HepG2 (cell line): ENCODE measurements around the gene PLD1. TPM values are rescaled to one million over a fixed set of nuclear protein-coding genes. Genes with fewer than 3 reads are reported as not detected.
A peak's percentile ranks its signal among the peaks of the same experiment; 100 is the strongest.

Source experiments
- CEBPB ChIP-seq: IDR thresholded peaks from 2 replicates; pipeline ENCODE4 v1.6.1; 2011; ENCODE audit warnings: low read depth, low read length, improper control_type of control experiment, borderline replicate concordance
- E2F5 ChIP-seq: sonication (generic); formaldehyde crosslinking; conservative IDR thresholded peaks from 2 replicates; pipeline ENCODE4 v1.4.0; 2020; ENCODE audit warnings: missing genetic modification reagents
- GLI4 ChIP-seq: sonication (generic); formaldehyde crosslinking; IDR thresholded peaks from 2 replicates; pipeline ENCODE4 v1.5.1; 2020; ENCODE audit warnings: missing genetic modification reagents, mild to moderate bottlenecking, moderate library complexity, borderline replicate concordance
- GTF3A ChIP-seq: sonication (generic); formaldehyde crosslinking; conservative IDR thresholded peaks from 2 replicates; pipeline ENCODE4 v1.4.0; 2020; ENCODE audit warnings: mild to moderate bottlenecking, missing genetic modification reagents
- HBP1 ChIP-seq: IDR thresholded peaks from 2 replicates; pipeline ENCODE4 v1.6.1; 2016; ENCODE audit warnings: low read depth, control low read depth
- JDP2 ChIP-seq: sonication (generic); formaldehyde crosslinking; IDR thresholded peaks from 2 replicates; pipeline ENCODE4 v1.8.1; 2022; ENCODE audit warnings: missing genetic modification reagents, borderline replicate concordance
- NR0B2 ChIP-seq: sonication (generic); formaldehyde crosslinking; IDR thresholded peaks from 2 replicates; pipeline ENCODE4 v1.4.0; 2020; ENCODE audit warnings: mild to moderate bottlenecking, missing genetic modification reagents
- PLRG1 ChIP-seq: fragments of 450-650 bp; conservative IDR thresholded peaks from 2 replicates; pipeline ENCODE4 v1.6.1; 2016
- RARA ChIP-seq: IDR thresholded peaks from 2 replicates; pipeline ENCODE4 v1.6.1; 2016; ENCODE audit warnings: missing genetic modification reagents, missing compliant biosample characterization
- RFX1 ChIP-seq: fragments of 450-650 bp; IDR thresholded peaks from 2 replicates; pipeline ENCODE4 v1.6.1; 2017
- SALL2 ChIP-seq: sonication (generic); formaldehyde crosslinking; IDR thresholded peaks from 2 replicates; pipeline ENCODE4 v1.8.1; 2023; ENCODE audit warnings: mild to moderate bottlenecking, missing genetic modification reagents, inconsistent platforms
- SIN3B ChIP-seq: fragments of 150-350 bp; IDR thresholded peaks from 2 replicates; pipeline ENCODE4 v1.6.1; 2014; ENCODE audit warnings: low read length
- SOX5 ChIP-seq: IDR thresholded peaks from 2 replicates; pipeline ENCODE4 v1.6.1; 2016; ENCODE audit warnings: borderline replicate concordance
- SRSF1 ChIP-seq: fragments of 200-400 bp; formaldehyde crosslinking; optimal IDR thresholded peaks from 2 replicates; pipeline ENCODE3; 2017; ENCODE audit warnings: mild to moderate bottlenecking, low read depth, low read length, moderate library complexity
- TARDBP ChIP-seq: sonication (generic); formaldehyde crosslinking; IDR thresholded peaks from 2 replicates; pipeline ENCODE4 v1.8.0; 2022; ENCODE audit warnings: mild to moderate bottlenecking, missing genetic modification reagents
- TEAD3 ChIP-seq: optimal IDR thresholded peaks from 2 replicates; pipeline ENCODE3; 2016; ENCODE audit warnings: borderline replicate concordance
- THYN1 ChIP-seq: sonication (generic); formaldehyde crosslinking; IDR thresholded peaks from 2 replicates; pipeline ENCODE4 v1.8.1; 2023; ENCODE audit warnings: low read depth, mild to moderate bottlenecking, moderate library complexity, missing genetic modification reagents, borderline replicate concordance
- ZNF503 ChIP-seq: sonication (generic); formaldehyde crosslinking; IDR thresholded peaks from 2 replicates; pipeline ENCODE4 v1.4.0; 2020; ENCODE audit warnings: missing genetic modification reagents
- ZNF674 ChIP-seq: sonication (generic); formaldehyde crosslinking; IDR thresholded peaks from 2 replicates; pipeline ENCODE4 v1.5.0; 2020; ENCODE audit warnings: low read depth, mild to moderate bottlenecking, missing genetic modification reagents
- ZNF761 ChIP-seq: sonication (generic); formaldehyde crosslinking; conservative IDR thresholded peaks from 2 replicates; pipeline ENCODE4 v1.4.0; 2020; ENCODE audit warnings: mild to moderate bottlenecking, missing genetic modification reagents
- ZSCAN21 ChIP-seq: sonication (generic); formaldehyde crosslinking; IDR thresholded peaks from 2 replicates; pipeline ENCODE4 v1.8.0; 2022; ENCODE audit warnings: mild to moderate bottlenecking, missing genetic modification reagents, moderate library complexity, borderline replicate concordance
- polyA plus RNA-seq, 8 experiments: library from polyadenylated mRNA; depleted of rRNA in 3 of 8; stranded (reverse) in 7 of 8; unstranded in 1 of 8; fragments of >200 nt; fragmentation: Illumina TruSeq in 4 of 8; extraction: Trizol in 4 of 8; gene quantifications; 2 replicates each; pipeline versions ENCODE4 v1.2.1 to v1.2.3, GENCODE V29; 2011 to 2016; ENCODE audit warnings: low read depth in 4 of 8, missing spikeins in 1 of 8, mixed read lengths in 1 of 8; ENCODE audit not compliant: insufficient read depth in 1 of 8
- total RNA-seq, 5 experiments: library from RNA; depleted of rRNA; stranded (reverse); fragments of >200 nt; fragmentation: Illumina TruSeq; extraction: Trizol; gene quantifications; 2 replicates each; pipeline ENCODE4 v1.2.3, GENCODE V29; 2016; ENCODE audit warnings: low read depth in 1 of 5
- TF ChIP-seq, protein P1 (sequence below): sonication (generic); formaldehyde crosslinking; IDR thresholded peaks from 2 replicates; pipeline ENCODE4 v1.5.1; 2020; ENCODE audit warnings: missing genetic modification reagents, mild to moderate bottlenecking, borderline replicate concordance

The PLD1 gene
- total and polyA plus RNA-seq, 2 of the 13 experiments (the other 11 are each of a cell fraction or from before 2014, with no cell fraction given) = 27.1 to 59.4 TPM

DNA sequence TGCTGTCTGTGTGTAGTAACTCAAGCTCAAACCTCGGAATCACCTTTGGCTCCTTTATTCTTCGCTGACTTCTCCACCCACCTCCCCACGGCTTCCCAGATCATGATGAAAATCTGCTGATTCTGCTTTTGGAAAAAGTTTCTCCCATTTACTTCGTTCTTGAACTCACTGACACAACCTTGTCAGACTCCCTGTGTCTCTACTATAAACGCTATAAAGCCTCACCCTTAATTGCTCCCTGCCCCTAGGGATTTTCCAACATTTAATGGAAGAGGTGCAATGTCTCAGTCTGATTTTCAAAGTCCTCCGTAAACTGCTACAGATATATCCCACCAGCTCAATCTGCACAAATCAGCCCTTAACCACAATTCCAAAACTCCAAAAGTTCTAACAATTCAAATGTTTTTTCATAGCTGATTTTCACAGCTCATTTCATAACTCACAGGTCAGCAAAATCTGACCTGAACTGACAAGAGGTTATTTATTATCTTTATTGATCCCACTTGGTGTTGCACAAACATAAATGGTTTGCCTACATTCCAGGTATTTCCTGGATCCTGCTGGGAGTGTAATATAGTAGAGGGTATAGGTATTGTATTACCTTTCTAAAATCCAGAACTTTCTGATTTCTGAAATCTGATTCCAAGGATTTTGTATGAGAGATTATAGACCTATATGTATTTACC, 129.4 kb downstream of the PLD1 start (continued):
- TF ChIP-seq GTF3A (no peak), CEBPB (peak; percentile 76; the same call in 1 of the 2 replicates), ZNF674 (CRISPR knock-in tag) (no peak), SIN3B (no peak), ZSCAN21 (CRISPR knock-in tag) (no peak), ZNF503 (peak; percentile 59; the same call in 1 of the 2 replicates), E2F5 (CRISPR knock-in tag) (no peak), HBP1 (CRISPR knock-in tag) (no peak), NR0B2 (CRISPR knock-in tag) (no peak), SOX5 (peak; percentile 67; the same call in 1 of the 2 replicates), TEAD3 (CRISPR knock-in tag) (peak; percentile 92), RFX1 (no peak), JDP2 (CRISPR knock-in tag) (no peak), SALL2 (no peak), THYN1 (CRISPR knock-in tag) (no peak), PLRG1 (no peak), TARDBP (CRISPR knock-in tag) (no peak), GLI4 (CRISPR knock-in tag) (no peak), ZNF761 (CRISPR knock-in tag) (no peak), SRSF1 (no peak), RARA (CRISPR knock-in tag) (peak; percentile 84)
- TF ChIP-seq, protein P1, sequence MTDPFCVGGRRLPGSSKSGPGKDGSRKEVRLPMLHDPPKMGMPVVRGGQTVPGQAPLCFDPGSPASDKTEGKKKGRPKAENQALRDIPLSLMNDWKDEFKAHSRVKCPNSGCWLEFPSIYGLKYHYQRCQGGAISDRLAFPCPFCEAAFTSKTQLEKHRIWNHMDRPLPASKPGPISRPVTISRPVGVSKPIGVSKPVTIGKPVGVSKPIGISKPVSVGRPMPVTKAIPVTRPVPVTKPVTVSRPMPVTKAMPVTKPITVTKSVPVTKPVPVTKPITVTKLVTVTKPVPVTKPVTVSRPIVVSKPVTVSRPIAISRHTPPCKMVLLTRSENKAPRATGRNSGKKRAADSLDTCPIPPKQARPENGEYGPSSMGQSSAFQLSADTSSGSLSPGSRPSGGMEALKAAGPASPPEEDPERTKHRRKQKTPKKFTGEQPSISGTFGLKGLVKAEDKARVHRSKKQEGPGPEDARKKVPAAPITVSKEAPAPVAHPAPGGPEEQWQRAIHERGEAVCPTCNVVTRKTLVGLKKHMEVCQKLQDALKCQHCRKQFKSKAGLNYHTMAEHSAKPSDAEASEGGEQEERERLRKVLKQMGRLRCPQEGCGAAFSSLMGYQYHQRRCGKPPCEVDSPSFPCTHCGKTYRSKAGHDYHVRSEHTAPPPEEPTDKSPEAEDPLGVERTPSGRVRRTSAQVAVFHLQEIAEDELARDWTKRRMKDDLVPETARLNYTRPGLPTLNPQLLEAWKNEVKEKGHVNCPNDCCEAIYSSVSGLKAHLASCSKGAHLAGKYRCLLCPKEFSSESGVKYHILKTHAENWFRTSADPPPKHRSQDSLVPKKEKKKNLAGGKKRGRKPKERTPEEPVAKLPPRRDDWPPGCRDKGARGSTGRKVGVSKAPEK (CRISPR knock-in tag) = 0 out of 2 replicates have a peak, but pooled peaks have one; percentile 31
